HL-60 (cell line): ENCODE measurements around the gene NEK5.

Source experiments
- DNase-seq, 2 experiments: peaks; one replicate each; pipeline ENCODE4 v3.0.0-alpha.2; 2010 to 2020; ENCODE audit warnings: low read depth in 1 of 2, low spot score in 1 of 2
- H3K27ac ChIP-seq: fragments of 250-450 bp; sonication (Bioruptor Pico); replicated peaks from 2 replicates; pipeline ENCODE4 v1.5.1; 2020; ENCODE audit warnings: mild to moderate bottlenecking, moderate library complexity
- H3K27me3 ChIP-seq: fragments of 250-450 bp; sonication (Bioruptor Pico); 2 replicates; pipeline ENCODE4 v1.5.1; 2021; ENCODE audit warnings: mild to moderate bottlenecking, moderate library complexity; ENCODE audit not compliant: insufficient read depth, poor library complexity, severe bottlenecking
- H3K4me3 ChIP-seq: replicated peaks from 2 replicates; pipeline ENCODE4 v1.5.1; 2011; ENCODE audit warnings: mild to moderate bottlenecking, control low read depth, low read length; ENCODE audit not compliant: insufficient read depth
- CTCF ChIP-seq: IDR thresholded peaks from one replicate; pipeline ENCODE4 v1.5.1; 2011; ENCODE audit warnings: low read length, control low read depth, inconsistent platforms; ENCODE audit not compliant: insufficient read depth
- GABPA ChIP-seq: IDR thresholded peaks from 2 replicates; pipeline ENCODE4 v1.6.1; 2012; ENCODE audit warnings: low read depth
- POLR2AphosphoS5 ChIP-seq: IDR thresholded peaks from 2 replicates; pipeline ENCODE4 v1.6.1; 2012; ENCODE audit warnings: low read depth
- REST ChIP-seq: IDR thresholded peaks from 2 replicates; pipeline ENCODE4 v1.6.1; 2012; ENCODE audit warnings: low read depth; ENCODE audit not compliant: insufficient replicate concordance
- SPI1 ChIP-seq: IDR thresholded peaks from 2 replicates; pipeline ENCODE4 v1.6.1; 2012; ENCODE audit warnings: low read depth, mild to moderate bottlenecking, borderline replicate concordance

The NEK5 gene

GRCh38 chr13:52160053-52160452, 31.2 kb upstream of the NEK5 start:
- no peak overlapping the region for H3K4me3 ChIP-seq
- H3K27ac ChIP-seq: no peak overlapping the region
- TF ChIP-seq REST (no peak), SPI1 (no peak), GABPA (no peak), POLR2AphosphoS5 (no peak), CTCF (no peak)
- no peaks in the 10 kb centered on the region for H3K27me3 ChIP-seq
- no peak for DNase-seq

- DNase-seq: peak; percentile 45 to 83
- Histone ChIP-seq H3K27me3 (no peaks in the 10 kb centered on the region), H3K4me3 (peak within 1 kb of the TSS; percentile 69), H3K27ac (peak within 1 kb of the TSS; percentile 75)
- TF ChIP-seq GABPA (no peak), POLR2AphosphoS5 (peak; percentile 71), REST (peak; percentile 35), CTCF (no peak), SPI1 (0 out of 2 replicates have a peak, but pooled peaks have one; percentile 25)
Observed at GRCh38 chr13:52159159-52159982, 30.5 kb upstream of the NEK5 start, which contains the start of gene NEK3. Gene NEK3, minus strand, starts transcription at chr13:52159597. Its CDS starts 3,406 bp downstream, at chr13:52156191.

DNA sequence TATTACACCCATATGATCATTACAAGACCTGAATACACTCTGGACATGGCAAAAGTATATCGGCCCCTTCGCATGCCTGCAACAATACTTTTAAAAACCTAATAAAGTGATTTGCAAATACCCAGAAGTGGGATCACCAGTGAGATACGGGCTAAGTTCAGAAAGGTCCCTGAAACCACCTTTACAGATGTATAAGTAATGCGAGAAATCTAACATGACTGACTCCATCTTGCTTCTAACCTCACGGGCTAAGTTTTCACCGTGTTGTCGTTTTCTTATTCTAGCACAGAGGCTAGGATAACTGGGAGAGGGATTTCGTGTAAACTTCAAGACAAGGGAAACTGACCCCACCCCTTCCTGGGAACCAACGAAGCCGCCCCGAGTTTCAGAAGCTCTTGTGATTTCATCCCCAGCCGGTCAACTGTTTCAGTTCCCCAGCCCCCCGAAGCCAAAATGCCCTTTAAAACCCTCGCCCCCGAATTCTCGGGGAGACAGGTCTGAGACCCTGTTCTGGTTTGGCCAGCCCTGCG, 29.8 kb upstream of the NEK5 start:
- TF ChIP-seq GABPA (no peak), REST (no peak), POLR2AphosphoS5 (no peak), CTCF (no peak), SPI1 (no peak)
- peak; percentile 12 to 21 for DNase-seq
- peak overlapping the region; percentile 75 for H3K27ac ChIP-seq

More for the DNA sequence above, 29.8 kb upstream of the NEK5 start:
- peak overlapping the region; percentile 69 for H3K4me3 ChIP-seq
- no peaks in the 10 kb centered on the region for H3K27me3 ChIP-seq
